Measurements from ENCODE around the gene BAG3.

DNA sequence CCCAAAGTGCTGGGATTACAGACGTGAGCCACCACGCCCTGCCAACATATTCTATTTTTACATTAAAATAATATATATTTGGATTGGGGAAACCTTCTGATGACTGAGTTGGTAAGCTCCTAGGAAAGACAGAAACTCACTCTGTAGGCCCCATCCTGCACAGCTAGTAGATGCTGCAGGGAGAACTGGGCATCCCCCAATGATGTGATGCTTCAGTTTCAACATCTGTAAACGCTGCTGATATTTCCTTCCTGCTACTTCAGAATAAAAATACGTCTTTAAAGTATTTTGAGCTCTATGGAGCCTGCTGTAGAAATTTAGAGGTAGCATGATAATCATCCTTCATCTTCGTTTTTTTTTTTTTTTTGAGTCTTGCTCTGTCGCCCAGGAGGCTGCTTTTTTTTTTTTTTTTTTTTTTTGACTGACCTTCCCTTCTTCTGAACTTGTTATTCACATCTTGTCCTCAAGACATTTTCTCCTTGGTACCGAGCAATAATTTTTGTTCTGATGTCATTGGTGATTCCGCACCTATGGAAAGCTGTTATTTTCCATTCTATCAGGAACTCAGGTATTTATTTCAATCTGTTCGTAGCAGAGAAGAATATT, 52.8 kb downstream of the BAG3 start:
- TF ChIP-seq POLR2A (IDR thresholded peaks at IDR 0.05) (no peak), EP300 (IDR thresholded peaks at IDR 0.05) (no peak)

Data from tibial nerve (tissue), 3 donors.